Large intestine (tissue), 3 donors: ENCODE data around the gene GBF1. TPM values are rescaled to one million over a fixed set of nuclear protein-coding genes. Genes with fewer than 3 reads are reported as not detected.
"Not testable (repeated sequence)": the region's sequence is repeated elsewhere in the genome, so short reads cannot be mapped to it uniquely, and the experiment has no call there.

Source experiments
- DNase-seq, 2 donors: peaks; one replicate each; pipeline versions ENCODE4 v3.0.0 to v3.0.0-alpha.2; 2013
- H3K27ac ChIP-seq: one replicate; pipeline ENCODE4 v1.5.1; 2013; ENCODE audit warnings: low read length
- H3K27me3 ChIP-seq: 2 replicates; pipeline ENCODE4 v1.6.1; 2013; ENCODE audit warnings: low read length; ENCODE audit not compliant: control insufficient read depth, insufficient read depth
- H3K36me3 ChIP-seq: 2 replicates; pipeline ENCODE4 v1.6.1; 2013; ENCODE audit warnings: low read length; ENCODE audit not compliant: control insufficient read depth, insufficient read depth
- H3K4me1 ChIP-seq: one replicate; pipeline ENCODE4 v1.6.1; 2013; ENCODE audit warnings: low read length; ENCODE audit not compliant: control insufficient read depth, insufficient read depth
- H3K4me3 ChIP-seq: one replicate; pipeline ENCODE4 v1.5.1; 2013; ENCODE audit warnings: low read length
- H3K9me3 ChIP-seq: one replicate; pipeline ENCODE4 v1.6.1; 2013; ENCODE audit warnings: mild to moderate bottlenecking, low read depth, low read length, moderate library complexity; ENCODE audit not compliant: control insufficient read depth
- WGBS: methylation state at CpG from one replicate; pipeline ENCODE4 v1.1.5; 2013; ENCODE audit warnings: low lambda C conversion rate; ENCODE audit not compliant: insufficient coverage; 5-methylcytosine and 5-hydroxymethylcytosine counted together
- polyA plus RNA-seq: library from polyadenylated mRNA; unstranded; fragments of 120-200 nt; gene quantifications from one replicate; pipeline ENCODE4 v1.2.1, GENCODE V29; 2013

GBF1 gene
- polyA plus RNA-seq, 1 donor: 44.0 TPM

- WGBS: no CpG with 5 or more reads among the region's 2 CpGs
- Histone ChIP-seq H3K27me3 (peaks cover 43% of the 10 kb centered on the region), H3K4me3 (no peak overlapping the region), H3K27ac (no peak overlapping the region), H3K4me1 (peaks cover 33% of the 10 kb centered on the region), H3K9me3 (peaks cover 4% of the 10 kb centered on the region), H3K36me3 (no peaks in the 10 kb centered on the region)
- no peak for DNase-seq
Measured at GRCh38 chr10:102243309-102243708, 2.0 kb upstream of the GBF1 start.

GRCh38 chr10:102245932-102246251 is 560 bp downstream of the GBF1 start:
- peaks cover 4% of the 10 kb centered on the region for H3K9me3 ChIP-seq
- peaks cover 3% of the 10 kb centered on the region for H3K36me3 ChIP-seq
- peak overlapping the region; percentile 86 for H3K4me3 ChIP-seq
- no peak for DNase-seq
- no CpG with 5 or more reads among the region's 4 CpGs for WGBS
- peaks cover 37% of the 10 kb centered on the region for H3K4me1 ChIP-seq
- H3K27me3 ChIP-seq: peaks cover 17% of the 10 kb centered on the region
- peak overlapping the region; percentile 85 for H3K27ac ChIP-seq

GRCh38 chr10:102246261-102246660 is 929 bp downstream of the GBF1 start:
- peak in 1 of 2 donors; percentile 22 for DNase-seq
- Histone ChIP-seq H3K4me1 (peaks cover 34% of the 10 kb centered on the region), H3K27ac (peak overlapping the region; percentile 85), H3K9me3 (peaks cover 4% of the 10 kb centered on the region), H3K36me3 (peaks cover 3% of the 10 kb centered on the region), H3K4me3 (peak overlapping the region; percentile 86), H3K27me3 (peaks cover 14% of the 10 kb centered on the region)
- WGBS: 20% methylated on average over 1 of the region's 3 CpGs

GRCh38 chr10:102247734-102248133 is 2.4 kb downstream of the GBF1 start:
- Histone ChIP-seq H3K36me3 (peaks cover 6% of the 10 kb centered on the region), H3K4me3 (no peak overlapping the region), H3K4me1 (peaks cover 24% of the 10 kb centered on the region), H3K27ac (no peak overlapping the region), H3K9me3 (no peaks in the 10 kb centered on the region), H3K27me3 (peaks cover 3% of the 10 kb centered on the region)
- DNase-seq: no peak

GRCh38 chr10:102252508-102252907 is 7.2 kb downstream of the GBF1 start:
- H3K27ac ChIP-seq, H3K9me3 ChIP-seq, H3K4me3 ChIP-seq, DNase-seq, H3K27me3 ChIP-seq: not testable (repeated sequence)
- peaks cover 12% of the 10 kb centered on the region for H3K36me3 ChIP-seq
- no CpG with 5 or more reads among the region's 3 CpGs for WGBS
- peaks cover 14% of the 10 kb centered on the region for H3K4me1 ChIP-seq

- H3K36me3 ChIP-seq: peaks cover 15% of the 10 kb centered on the region
- WGBS: no CpG with 5 or more reads among the region's 1 CpG
- no peak for DNase-seq
- H3K4me3 ChIP-seq: no peak overlapping the region
- H3K4me1 ChIP-seq: no peaks in the 10 kb centered on the region
- H3K9me3 ChIP-seq: no peaks in the 10 kb centered on the region
- no peaks in the 10 kb centered on the region for H3K27me3 ChIP-seq
- no peak overlapping the region for H3K27ac ChIP-seq
Measured at GRCh38 chr10:102254426-102254825, 9.1 kb downstream of the GBF1 start.

GRCh38 chr10:102255404-102255803 is 10.1 kb downstream of the GBF1 start:
- Histone ChIP-seq H3K27ac (no peak overlapping the region), H3K36me3 (peaks cover 22% of the 10 kb centered on the region), H3K4me1 (no peaks in the 10 kb centered on the region), H3K9me3 (no peaks in the 10 kb centered on the region), H3K27me3 (no peaks in the 10 kb centered on the region), H3K4me3 (no peak overlapping the region)
- no peak for DNase-seq
- 91% methylated on average over 1 of the region's 2 CpGs for WGBS

- no peaks in the 10 kb centered on the region for H3K27me3 ChIP-seq
- peaks cover 41% of the 10 kb centered on the region for H3K36me3 ChIP-seq
- H3K4me1 ChIP-seq: peaks cover 4% of the 10 kb centered on the region
- no peak overlapping the region for H3K4me3 ChIP-seq
- DNase-seq: no peak
- no peak overlapping the region for H3K27ac ChIP-seq
- no peaks in the 10 kb centered on the region for H3K9me3 ChIP-seq
Measured at GRCh38 chr10:102261196-102261595, 15.9 kb downstream of the GBF1 start.

GRCh38 chr10:102261842-102262241 is 16.5 kb downstream of the GBF1 start:
- WGBS: 100% methylated on average over 1 of the region's 6 CpGs

GRCh38 chr10:102262744-102263370 is 17.5 kb downstream of the GBF1 start:
- no CpG with 5 or more reads among the region's 4 CpGs for WGBS
- Histone ChIP-seq H3K9me3 (no peaks in the 10 kb centered on the region), H3K27ac (peak overlapping the region; percentile 66), H3K4me3 (no peak overlapping the region), H3K4me1 (peaks cover 4% of the 10 kb centered on the region), H3K36me3 (peaks cover 47% of the 10 kb centered on the region), H3K27me3 (no peaks in the 10 kb centered on the region)
- peak in 1 of 2 donors; percentile 47 for DNase-seq

More at GRCh38 chr10:102261842-102262241, 16.5 kb downstream of the GBF1 start:
- Histone ChIP-seq H3K36me3 (peaks cover 42% of the 10 kb centered on the region), H3K4me1 (peaks cover 4% of the 10 kb centered on the region), H3K27ac (no peak overlapping the region), H3K9me3 (no peaks in the 10 kb centered on the region), H3K4me3 (no peak overlapping the region), H3K27me3 (no peaks in the 10 kb centered on the region)
- no peak for DNase-seq

- Histone ChIP-seq H3K4me1 (peaks cover 4% of the 10 kb centered on the region), H3K36me3 (peaks cover 46% of the 10 kb centered on the region), H3K27ac (no peak overlapping the region), H3K4me3 (no peak overlapping the region), H3K27me3 (no peaks in the 10 kb centered on the region), H3K9me3 (no peaks in the 10 kb centered on the region)
- 70% methylated on average over 2 of the region's 4 CpGs for WGBS
- DNase-seq: no peak
Measured at GRCh38 chr10:102264371-102264770, 19.0 kb downstream of the GBF1 start.
